NCI-H82 treated with DMSO at 0.1 percent for 48 hours (cell line): ENCODE data around the gene NUDT11.
"Not testable (repeated sequence)": the region's sequence is repeated elsewhere in the genome, so short reads cannot be mapped to it uniquely, and the experiment has no call there.

Experiments
- DNase-seq: peaks from one replicate; lab custom pipeline; 2025; ENCODE audit not compliant: unreplicated experiment; lab: John Stamatoyannopoulos, UW

NUDT11 gene

DNA sequence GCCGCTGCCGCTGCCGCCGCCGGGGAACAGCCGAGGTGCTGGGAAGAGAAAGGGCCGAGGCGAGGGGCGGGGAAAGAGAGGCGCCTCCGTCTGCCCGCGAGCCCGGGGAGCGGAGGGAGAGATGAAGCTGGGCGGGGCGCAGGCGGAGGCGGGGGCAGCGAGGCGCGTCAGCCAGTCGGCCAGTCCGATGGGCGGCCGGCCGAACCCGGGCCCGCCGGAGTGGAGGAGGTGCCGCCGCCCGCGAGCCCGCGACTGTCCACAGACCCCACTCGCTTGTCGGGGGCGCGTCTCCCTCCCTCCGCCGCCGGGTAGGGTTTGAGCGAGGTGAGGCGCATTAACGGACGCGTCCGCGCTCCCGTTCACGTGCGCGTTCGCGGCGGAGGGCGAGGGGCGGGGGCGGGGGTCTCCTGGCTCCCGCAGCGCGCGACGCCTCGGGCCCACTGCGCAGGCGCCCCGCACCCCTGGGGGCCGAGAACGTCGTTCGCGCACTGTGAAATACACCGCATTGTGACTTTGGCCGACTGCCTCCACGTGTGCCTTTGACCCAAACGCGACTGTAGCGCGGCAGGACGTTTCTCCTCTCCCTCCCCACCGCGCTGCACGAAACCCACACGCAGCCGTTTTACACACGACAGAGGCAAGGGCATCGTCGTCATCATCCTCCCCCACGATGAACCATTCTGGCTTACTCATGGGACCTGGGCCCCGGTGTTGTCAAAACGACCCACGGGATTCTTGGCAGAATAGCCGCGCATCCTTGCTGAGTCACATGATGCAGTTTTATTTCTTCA, at the start of gene NUDT11:
Gene NUDT11 (minus strand): TSS at position 92 of the 791 bp plus-strand sequence. CDS start 148 bp downstream, outside the sequence.
- peak; percentile 36 for DNase-seq

DNA sequence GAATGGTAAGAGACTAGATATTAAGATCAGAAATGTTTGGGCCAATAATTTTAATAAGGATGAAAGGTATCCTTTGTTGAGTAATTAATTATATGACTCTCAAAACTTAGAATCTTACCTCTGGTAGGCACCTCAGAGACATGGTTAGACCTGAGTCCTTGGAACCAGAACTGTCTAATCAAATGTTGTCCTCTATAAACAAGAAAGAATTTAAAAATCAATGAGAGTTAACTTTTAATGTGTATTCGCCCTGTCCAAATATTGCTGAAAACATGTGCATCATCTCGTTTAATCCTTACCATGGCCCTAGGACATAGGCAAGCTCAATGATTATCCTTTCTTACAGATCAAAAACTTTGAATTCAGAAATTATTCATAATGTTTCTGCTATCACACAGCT, 24.0 kb upstream of the NUDT11 start:
- no peak for DNase-seq

DNA sequence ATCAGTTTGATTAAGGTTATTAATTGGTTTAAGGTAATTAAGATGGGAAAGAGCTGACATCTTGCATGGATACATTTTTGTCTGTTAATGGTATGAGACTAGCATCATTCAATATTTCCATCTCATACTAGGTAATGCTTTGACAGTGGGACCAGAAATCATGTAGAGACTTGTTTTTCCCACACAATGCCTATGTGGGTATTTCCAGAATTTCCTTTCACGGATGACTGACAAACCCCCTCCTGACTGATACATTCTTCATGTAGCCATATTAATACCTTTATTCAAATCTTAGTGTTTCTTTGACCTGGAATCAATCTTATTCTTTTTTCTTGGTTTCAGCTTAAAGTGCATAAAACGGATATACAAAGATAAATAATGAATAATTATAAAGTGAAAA, 22.7 kb upstream of the NUDT11 start:
- not testable (repeated sequence) for DNase-seq

DNA sequence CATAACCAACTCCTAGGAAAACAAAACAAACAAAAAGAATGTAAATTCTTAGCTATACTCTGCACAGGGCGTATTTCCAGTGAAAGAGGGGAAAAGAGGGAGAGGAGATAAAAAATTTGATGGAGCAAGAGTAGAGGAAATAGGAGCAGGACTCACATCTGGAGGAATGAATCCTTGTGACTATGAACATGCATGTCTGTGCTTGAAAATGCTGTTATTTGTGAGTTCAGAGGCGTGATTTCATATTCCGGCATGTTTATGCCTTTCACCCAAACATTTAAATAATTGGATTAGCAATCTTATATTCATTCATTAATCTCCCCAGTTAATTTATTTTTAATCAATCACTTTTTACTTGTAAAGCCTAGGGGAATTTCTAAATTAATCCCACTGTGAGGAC, 11.2 kb upstream of the NUDT11 start:
- no peak for DNase-seq

DNA sequence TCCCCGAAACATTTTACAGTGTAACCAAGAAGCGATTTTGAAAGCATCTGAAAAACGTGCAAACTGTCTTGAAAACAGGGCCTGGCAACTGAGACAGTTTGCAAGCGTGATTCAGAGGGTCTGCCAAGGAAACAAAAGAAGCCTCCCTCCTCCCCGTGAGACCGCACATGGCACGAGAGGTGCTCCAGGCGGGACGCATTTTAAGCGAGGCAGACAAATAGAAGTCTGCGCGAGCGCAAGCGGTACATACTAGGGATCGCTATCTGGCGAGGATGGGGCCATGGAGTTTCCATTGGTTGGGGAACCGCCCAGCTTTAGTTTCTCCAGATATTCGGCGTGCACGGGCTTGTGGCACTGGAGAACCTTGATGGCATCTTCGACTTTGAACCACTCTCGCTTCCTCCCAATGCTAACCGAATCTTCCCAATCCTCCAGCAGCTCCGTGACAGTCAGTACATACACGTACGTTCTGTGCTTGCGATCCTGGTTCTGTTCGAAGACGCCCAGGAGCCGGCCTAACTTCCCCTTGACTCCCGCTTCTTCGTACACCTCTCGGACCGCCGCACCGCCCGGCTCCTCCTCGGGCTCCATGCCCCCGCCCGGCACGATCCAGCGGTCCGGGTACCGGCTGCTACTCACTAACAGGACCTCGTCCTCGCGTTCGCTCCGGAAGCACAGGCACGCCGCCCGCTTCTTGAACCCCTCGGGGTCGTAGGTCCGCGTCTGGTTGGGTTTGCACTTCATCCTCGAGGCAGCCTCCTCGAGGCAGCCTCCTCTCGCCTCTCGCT, 497 bp downstream of the NUDT11 start:
- DNase-seq = not testable (repeated sequence)

DNA sequence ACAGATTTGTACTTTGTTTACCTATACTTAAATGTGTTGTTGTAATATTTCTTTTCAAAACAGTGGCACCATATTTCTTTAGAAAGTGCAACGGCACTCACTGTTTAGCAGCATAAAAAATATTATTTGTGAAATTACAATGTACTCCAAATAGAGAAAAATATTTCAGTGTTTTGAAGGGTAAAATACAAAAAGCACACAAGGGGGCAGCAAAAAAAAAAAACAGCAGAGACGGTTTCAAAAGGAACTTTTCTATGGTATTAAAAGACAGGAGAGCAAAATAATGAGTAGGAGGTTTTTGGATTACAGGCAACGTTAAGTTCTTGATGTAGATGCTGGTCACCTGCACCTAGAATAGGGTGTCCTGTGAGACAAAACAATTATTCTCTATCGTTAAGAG, 2.0 kb downstream of the NUDT11 start:
- no peak for DNase-seq

DNA sequence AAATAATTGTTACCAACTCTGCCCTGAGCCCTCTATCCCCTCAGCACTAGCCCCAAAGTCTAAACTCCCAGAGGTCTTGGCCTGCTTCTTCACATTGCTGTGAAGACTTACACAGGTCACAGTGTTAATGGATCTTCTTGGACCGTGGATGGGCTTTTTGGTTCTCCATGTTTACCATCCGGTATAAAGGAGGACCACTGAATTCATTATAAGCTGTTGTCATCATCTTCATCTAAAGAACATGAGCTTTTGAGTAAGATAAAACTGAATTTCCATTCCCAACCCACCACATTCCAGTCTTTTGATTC, 8.5 kb downstream of the NUDT11 start:
- no peak for DNase-seq

DNA sequence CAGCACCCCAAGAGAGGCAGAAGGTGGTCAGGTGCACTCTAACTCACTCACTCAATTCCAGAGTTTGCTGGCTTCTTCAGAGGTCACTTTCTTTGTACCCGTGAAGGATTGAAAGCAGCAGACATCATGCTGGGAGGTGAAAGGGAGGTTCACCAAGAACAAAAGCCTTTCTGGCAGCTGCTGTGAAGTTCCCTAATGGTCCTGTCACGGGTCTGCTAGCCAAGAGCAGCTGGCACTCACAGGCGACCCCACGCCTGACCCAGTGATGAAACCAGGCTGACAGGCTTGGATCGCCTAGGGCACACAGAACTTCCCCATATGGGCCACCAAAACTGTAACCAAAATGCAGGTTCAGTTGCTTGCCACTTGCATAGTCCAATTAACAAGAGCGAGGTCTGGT, 11.8 kb downstream of the NUDT11 start:
- DNase-seq = no peak

DNA sequence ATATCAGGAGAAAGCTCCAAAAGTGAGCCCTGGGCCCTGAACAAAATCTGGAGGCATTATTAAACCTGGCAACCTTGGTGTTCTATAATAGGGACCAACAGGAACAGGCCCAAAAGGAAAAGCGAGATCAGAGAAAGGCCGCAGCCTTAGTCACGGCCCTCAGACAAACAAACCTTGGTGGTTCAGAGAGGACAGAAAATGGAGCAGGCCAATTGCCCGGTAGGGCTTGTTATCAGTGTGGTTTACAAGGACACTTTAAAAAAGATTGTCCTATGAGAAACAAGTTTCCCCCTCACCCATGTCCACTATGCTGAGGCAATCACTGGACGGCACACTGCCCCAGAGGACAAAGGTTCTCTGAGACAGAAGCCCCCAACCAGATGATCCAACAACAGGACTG, 14.0 kb downstream of the NUDT11 start:
- DNase-seq = not testable (repeated sequence)

DNA sequence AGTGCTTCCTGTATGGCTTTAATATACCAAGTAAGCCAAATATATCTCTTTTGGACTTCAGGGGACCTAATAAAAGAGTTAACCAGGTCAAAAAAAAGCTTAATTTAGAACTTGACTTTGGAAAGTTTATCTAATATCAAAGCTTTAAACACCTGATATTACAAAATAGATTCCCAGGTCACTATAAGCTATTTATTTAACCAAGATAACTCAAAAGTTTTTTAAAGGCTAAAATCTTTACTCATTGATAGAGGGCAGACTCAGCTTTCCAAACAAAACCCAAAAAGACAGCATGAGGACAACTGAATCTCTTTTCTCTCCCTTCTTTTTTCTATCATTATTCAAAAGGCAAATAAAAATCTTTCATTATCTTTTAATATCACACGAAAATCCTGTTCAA, 19.5 kb downstream of the NUDT11 start:
- no peak for DNase-seq

DNA sequence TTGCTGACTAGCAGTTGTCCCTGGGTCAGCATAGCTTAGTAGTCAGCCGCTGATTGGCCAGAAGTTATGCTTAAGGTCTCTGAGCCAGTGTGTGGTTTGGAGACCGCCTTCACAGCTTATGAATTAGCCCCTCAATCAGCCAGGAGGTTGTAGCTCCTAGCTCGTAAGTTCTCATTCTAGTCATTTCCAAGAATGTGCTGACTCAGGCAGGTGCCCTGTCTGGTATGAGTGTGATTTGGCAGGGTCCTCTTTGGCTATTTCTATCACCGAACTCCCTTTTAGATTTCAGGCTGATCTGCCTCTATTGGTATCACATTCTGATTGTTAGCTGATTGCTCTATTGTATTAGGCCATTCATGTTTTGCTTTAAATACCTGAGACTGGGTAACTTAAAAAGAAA, 33.1 kb downstream of the NUDT11 start:
- DNase-seq = no peak

DNA sequence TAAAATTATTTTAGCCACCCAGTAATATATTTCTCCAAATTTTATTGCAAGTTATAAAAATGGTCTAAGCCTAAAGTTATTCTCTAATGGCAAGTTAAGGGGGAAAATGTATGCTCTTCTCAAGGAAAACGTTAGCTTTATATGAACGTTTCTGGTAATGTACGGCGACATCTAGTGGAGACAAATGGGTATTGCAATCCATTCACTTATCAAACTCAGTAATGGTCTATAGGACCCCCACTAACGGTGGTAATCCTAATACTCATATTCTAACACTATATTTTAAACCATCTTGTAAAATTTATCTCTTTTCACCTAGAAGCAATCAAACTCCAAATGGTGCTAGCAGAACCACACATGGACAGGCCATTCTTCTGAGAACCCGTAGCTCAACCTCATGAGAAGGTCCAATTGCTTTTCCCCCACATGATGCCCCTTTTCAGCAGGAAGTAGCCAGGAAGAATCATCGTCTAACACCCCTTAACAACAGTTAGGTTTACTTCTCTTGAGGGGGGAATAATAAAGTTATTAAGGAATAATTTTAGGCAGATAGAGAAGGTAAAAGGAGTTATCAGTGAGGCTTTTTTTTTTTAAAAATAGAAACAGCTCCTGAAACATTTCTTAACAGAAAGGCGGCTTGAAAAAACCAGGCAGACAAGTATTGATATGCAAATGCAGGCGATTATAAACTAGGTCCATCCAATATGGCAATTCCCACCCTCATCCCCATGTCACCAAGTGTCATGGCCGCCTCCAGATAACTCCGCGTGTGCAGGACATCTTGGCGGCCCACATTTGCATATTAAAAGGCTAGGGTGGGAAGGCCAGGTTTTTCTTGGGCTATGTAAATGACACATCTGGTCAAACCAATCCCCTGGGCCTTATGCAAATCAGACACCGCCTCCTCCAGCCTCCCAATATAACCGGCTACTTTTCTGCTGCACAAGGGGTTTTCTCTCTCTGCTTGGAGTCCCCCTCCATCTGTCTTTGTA, 35.0 kb downstream of the NUDT11 start:
- peak; percentile 25 for DNase-seq

DNA sequence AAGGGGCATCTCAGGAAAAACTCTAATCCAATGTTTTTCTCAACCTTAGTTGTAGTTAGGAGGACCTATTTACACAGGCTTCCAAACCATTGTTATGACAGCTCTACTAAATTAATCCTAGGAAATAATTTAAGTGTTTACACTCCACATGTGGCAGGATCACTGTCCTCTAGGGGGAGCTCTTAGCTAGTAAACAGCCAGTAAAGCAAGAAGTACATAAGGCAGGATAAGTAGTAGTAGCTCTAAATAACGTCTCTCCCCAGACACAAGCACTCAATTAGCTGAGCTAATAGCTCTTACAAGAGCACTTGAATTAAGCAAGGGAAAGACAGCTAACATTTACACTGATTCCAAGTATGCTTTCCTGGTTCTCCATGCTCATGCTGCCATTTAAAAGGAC, 37.3 kb downstream of the NUDT11 start:
- DNase-seq = no peak

DNA sequence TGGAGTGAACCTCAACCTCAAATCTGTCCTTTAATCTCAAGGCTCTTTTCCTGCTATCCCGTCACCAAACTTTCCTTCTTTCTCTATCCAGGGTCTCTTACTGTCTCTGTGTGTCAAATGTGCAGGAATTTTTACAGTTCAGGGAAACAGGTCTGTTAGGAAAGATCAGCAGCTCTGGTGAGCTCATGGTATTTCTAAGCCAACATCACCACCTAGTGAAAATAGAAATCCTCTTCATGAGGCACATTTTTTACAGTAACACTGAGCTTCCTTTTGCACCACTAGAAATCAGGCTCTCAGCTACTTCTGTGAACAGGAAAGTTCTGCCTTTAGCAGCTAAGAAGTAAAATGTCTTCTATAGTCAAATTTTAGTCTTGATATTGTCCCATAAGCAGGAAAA, 39.6 kb downstream of the NUDT11 start:
- DNase-seq = no peak

DNA sequence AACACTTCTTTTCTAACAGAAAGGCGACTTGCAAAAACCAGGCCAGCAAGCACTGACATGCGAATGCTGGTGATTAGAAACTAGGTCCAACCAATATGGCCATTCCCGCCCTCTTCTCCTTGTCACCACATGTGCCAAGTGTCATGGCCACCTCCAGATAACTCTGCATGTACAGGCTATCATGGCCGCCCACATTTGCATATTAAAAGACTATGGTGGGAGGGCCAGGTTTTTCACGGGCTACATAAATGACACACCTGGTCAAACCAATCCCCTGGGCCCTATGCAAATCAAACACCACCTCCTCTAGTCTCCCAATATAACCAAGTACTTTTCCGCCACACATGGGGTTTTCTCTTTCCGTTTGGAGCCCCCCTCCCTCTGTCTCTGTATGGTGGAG, 40.1 kb downstream of the NUDT11 start:
- no peak for DNase-seq

DNA sequence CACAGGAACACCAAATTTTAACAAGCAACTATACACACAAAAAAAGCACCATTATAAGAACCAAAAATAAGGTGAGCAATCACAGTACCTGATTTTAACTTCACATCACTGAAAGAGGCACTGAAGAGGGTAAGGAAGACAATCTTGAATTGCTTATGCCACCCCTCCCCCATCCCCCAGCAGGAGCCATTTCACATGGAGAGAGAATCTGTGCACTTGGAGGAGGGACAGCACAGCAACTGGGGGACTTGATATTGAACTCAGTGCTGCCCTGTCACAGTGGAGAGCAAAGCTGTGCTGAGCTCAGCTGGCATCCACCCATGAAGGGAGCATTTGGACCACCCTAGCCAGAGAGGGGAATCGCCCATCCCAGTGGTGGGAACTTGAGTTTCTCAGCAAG, 56.0 kb downstream of the NUDT11 start:
- DNase-seq = no peak
